HG03025 (cell line): ENCODE measurements around the gene CTTN.
"Not testable (repeated sequence)": the region's sequence is repeated elsewhere in the genome, so short reads cannot be mapped to it uniquely, and the experiment has no call there.

ENCODE experiments used
- ATAC-seq: cut with Tn5 transposase; IDR thresholded peaks from one replicate; pipeline ENCODE4 v1.9.1; 2021; ENCODE audit warnings: mild to moderate bottlenecking, moderate library complexity; ENCODE audit not compliant: unreplicated experiment, low FRiP score

The CTTN gene

DNA sequence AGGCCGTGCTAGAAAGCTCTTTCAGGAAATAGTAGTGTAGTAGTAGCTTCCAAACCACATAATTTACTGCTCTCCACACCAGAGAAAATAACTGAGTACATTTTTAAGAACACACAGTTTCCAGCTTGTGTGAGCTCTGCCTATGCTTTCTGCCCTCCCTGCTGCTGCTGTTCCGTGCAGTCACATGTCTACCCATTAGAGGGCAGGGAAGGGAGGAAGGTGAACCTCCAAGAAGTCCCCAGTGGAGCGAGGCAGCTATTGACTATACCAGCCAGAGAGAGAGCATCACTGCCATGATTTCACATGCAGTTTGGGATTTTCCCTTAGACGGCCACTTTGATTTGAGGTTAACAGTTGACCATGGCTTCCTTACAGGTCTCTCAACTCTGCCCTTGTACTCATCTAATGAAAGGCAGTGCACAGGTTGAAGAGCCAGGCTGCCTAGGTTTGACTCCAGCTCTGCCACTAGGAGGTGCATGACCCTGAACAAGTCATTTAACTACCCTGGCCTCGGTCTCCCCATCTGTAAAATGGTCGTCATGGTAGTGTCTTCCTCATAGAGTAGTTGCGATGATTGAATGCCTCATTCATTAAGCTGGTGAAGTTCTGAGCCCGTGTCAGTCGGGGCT is 19.7 kb upstream of the CTTN start:
- ATAC-seq = no peak

GRCh38 chr11:70381350-70381749 is 17.0 kb upstream of the CTTN start:
- ATAC-seq = no peak

- no peak for ATAC-seq
Observed at GRCh38 chr11:70381872-70382861, 16.2 kb upstream of the CTTN start.

DNA sequence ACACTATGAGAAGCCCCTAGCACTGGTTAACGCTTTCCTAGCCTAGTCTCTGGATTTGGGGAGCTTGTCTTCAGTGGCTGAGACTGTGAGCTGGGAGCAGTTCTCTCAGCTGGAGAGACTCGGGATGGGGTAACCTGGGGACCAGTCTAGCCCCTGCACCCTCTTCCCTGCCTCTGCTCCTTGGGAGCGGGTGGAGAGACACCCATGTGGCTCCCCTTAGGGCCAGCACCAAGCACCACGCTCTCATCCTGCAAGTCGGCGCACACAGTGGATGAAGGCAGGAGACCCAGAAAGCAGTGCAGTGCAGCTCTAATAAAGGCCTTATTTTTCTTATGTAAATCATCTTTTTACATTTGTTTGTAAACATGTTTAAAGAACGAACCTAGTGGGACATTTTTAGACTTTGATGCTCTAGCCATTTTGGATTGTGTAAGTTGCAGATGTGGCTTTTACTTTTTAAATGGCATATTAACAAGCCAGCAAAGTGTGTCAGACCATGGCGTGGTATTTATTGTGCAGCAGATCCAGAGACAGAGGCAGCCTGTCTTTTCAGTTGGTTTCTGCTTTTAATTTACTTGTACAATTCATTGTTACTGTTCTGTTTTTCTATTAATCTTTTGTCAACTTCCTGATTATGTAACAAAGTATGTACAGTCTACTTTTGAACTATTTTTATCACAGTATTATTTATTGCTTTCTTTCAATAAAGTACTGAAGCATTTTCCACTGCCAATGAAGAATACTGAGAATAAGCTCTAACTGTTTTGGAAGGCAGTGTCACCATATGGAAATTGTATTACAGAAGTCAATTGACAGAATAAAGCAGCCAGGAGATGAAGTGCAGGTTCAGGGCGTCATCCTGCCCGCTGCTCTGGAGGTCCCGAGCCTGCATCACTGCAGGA is 14.4 kb upstream of the CTTN start:
- no peak for ATAC-seq

DNA sequence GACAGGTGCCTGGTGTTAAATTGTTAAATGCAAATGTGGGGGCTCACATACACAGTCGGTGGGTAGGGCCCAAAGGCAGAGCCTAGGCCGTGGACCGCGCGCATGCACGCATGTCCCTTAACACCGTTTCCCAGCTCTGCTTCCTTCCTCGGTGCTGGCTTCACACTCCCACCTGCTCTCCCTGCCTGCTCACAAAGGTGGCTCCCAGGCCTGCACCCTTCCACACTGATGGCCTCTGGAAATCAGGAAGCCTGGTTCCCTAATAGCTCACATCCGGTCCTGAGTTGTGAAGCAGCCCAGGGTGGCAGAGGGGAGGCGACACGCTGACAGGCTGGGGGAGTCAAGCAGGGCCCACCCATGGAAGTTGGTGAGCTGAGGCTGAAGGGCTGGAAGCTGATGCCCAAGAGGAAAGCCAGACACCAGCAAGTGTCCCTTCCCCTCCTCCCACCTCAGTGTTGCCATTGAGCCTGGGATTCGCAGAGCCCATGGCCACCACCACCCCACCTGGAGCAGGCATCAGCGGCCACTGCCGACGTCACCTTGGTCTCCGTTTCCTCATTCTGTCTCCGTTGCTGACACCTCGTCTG is 13.7 kb upstream of the CTTN start:
- no peak for ATAC-seq

GRCh38 chr11:70387564-70387963 is 10.8 kb upstream of the CTTN start:
- no peak for ATAC-seq

DNA sequence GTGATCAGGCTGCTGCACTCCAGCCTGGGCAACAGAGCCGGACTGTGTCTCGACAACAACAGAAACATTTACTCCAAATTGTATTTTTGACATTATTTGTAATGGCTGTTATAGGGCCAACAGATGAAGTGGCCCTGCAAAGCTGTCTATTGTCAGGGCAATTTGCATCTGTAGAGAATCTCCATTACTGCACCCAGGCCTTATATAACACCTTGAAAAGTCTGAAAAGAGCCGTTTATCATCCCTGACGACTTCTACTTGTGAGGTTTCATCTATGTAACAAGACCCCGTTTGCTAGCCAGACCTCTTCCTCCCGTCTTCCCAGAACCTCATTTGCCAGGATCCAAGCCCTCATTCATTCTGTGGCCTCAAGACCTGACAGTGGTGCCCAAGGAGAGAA is 9.1 kb upstream of the CTTN start:
- no peak for ATAC-seq

GRCh38 chr11:70390882-70391281 is 7.4 kb upstream of the CTTN start:
- ATAC-seq = not testable (repeated sequence)

GRCh38 chr11:70394211-70394950 is 3.9 kb upstream of the CTTN start:
- ATAC-seq = no peak

GRCh38 chr11:70397336-70397982 is 870 bp upstream of the CTTN start:
- ATAC-seq = no peak

- no peak for ATAC-seq
Observed at GRCh38 chr11:70398834-70399680, 728 bp downstream of the CTTN start.

- no peak for ATAC-seq
Observed at GRCh38 chr11:70399681-70400112, 1.4 kb downstream of the CTTN start.

DNA sequence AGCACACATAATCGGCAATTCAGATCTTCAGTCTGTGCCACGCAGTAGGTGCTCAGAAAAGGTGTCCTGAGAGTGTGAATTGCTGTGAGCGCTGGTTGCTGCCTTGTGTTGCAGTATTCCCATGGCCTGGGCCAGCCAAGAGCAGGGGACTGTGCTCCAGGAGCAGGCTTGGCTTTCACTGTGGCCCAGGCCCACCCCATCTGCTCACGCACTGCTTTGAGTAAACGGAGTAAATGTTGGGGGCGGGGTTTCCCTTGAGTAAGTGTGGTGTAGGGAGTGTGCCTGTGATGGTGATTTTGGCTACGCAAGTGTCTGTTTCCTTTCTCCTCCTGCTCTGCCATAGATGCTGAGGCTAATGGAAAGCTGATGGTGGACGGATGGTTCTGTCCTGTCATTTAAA is 2.3 kb downstream of the CTTN start:
- no peak for ATAC-seq

GRCh38 chr11:70402016-70402415 is 3.7 kb downstream of the CTTN start:
- no peak for ATAC-seq

DNA sequence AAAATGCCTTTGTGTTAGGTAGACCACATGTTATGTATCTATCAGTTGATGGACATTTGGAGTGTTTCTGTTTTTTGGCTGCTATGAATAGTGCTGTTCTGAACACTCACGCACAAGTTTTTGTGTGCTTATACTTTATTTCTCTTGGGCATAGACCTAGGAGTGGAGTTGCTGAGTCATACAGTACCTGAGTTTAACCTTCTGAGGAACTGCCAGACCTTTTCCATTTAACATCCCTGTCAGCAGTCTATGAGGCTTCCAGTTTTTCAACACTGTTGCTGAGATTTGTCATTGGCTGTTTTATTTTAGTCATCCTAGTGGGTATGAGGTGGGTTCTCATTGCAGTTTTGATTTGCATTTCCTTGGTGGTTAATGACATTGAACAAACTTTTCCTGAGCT is 4.4 kb downstream of the CTTN start:
- ATAC-seq = no peak

DNA sequence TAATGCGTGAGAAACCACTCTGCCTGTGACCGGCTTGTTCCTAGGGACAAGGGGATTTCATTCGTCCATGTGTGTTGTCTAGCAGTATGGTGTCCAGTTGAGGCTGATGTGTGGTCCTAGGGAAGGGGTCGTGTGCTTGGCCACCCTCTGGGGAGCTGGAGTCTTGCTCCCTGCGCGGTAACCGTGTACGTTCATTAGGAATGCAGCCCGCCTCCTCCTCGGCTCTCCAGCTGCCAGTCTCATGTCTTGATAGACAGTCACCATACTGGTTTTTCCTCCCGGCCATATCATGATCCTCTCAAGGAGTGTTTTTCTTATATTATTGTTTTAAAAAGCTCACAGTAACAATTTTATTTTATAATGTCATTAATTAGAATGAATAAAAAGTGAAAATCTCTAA is 5.9 kb downstream of the CTTN start:
- ATAC-seq = no peak

GRCh38 chr11:70405679-70406395 is 7.5 kb downstream of the CTTN start:
- no peak for ATAC-seq

GRCh38 chr11:70407121-70407520 is 8.8 kb downstream of the CTTN start:
- no peak for ATAC-seq
